Common myeloid progenitor, CD34-positive (primary cell): ENCODE results near the gene ITIH1.

Experiments
- CTCF ChIA-PET: fragments of 350-600 bp; sonication (Branson Sonifier 250); formaldehyde crosslinking; loops from one replicate; lab custom pipeline; 2021; ENCODE audit warnings: antibody characterized with exemption; lab: Charles Lee
- POLR2A ChIA-PET: fragments of 350-600 bp; sonication (Branson Sonifier 250); formaldehyde crosslinking; loops from one replicate; lab custom pipeline; 2021; ENCODE audit warnings: antibody characterized with exemption; lab: Charles Lee
- DNase-seq, 3 donors: peaks; one replicate each; pipeline versions ENCODE4 v3.0.0 to v3.0.0-alpha.2; 2013
- H3K27ac ChIP-seq, 2 experiments: 1 replicate in 1 of 2; 2 replicates in 1 of 2; pipeline ENCODE4 v1.7.0; 2013; ENCODE audit warnings: inconsistent platforms in 2 of 2, low read length in 2 of 2, mild to moderate bottlenecking in 2 of 2, low read depth in 1 of 2, moderate library complexity in 1 of 2; ENCODE audit not compliant: severe bottlenecking in 2 of 2, insufficient read depth in 1 of 2, poor library complexity in 1 of 2
- H3K27me3 ChIP-seq, 5 experiments: replicated peaks in 2 of 5; 1 replicate in 3 of 5; 2 replicates in 2 of 5; pipeline versions ENCODE4 v1.6.1 to v1.7.0; 2013; ENCODE audit warnings: low read length in 4 of 5, mild to moderate bottlenecking in 2 of 5, moderate library complexity in 2 of 5, inconsistent platforms in 1 of 5; ENCODE audit not compliant: insufficient read depth in 5 of 5, control insufficient read depth in 4 of 5
- H3K36me3 ChIP-seq, 4 experiments: 1 replicate in 2 of 4; 2 replicates in 2 of 4; pipeline versions ENCODE4 v1.6.1 to v1.7.0; 2013; ENCODE audit warnings: low read length in 3 of 4, control low read depth in 1 of 4, mild to moderate bottlenecking in 1 of 4; ENCODE audit not compliant: control insufficient read depth in 4 of 4, insufficient read depth in 4 of 4
- H3K4me1 ChIP-seq, 4 experiments: 1 replicate in 3 of 4; 2 replicates in 1 of 4; pipeline versions ENCODE4 v1.6.1 to v1.7.1; 2013; ENCODE audit warnings: low read length in 3 of 4, mild to moderate bottlenecking in 3 of 4, control low read depth in 1 of 4, inconsistent platforms in 1 of 4, moderate library complexity in 1 of 4; ENCODE audit not compliant: control insufficient read depth in 4 of 4, insufficient read depth in 4 of 4; ENCODE audit errors: control extremely low read depth in 1 of 4
- H3K4me3 ChIP-seq, 7 experiments: 1 replicate in 4 of 7; 2 replicates in 3 of 7; pipeline versions ENCODE4 v1.5.1 to v1.7.0; 2013; ENCODE audit warnings: mild to moderate bottlenecking in 7 of 7, low read length in 6 of 7, moderate library complexity in 6 of 7, inconsistent platforms in 2 of 7, low read depth in 2 of 7, control low read depth in 1 of 7; ENCODE audit not compliant: insufficient read depth in 4 of 7, control insufficient read depth in 1 of 7; ENCODE audit errors: extremely low read depth in 1 of 7
- H3K9me3 ChIP-seq, 5 experiments: 1 replicate in 4 of 5; 2 replicates in 1 of 5; pipeline versions ENCODE4 v1.6.1 to v1.7.1; 2013; ENCODE audit warnings: low read length in 4 of 5, mild to moderate bottlenecking in 2 of 5, inconsistent platforms in 1 of 5, low read depth in 1 of 5, moderate library complexity in 1 of 5; ENCODE audit not compliant: control insufficient read depth in 4 of 5, insufficient read depth in 2 of 5; ENCODE audit errors: control extremely low read depth in 1 of 5
- WGBS: methylation state at CpG from one replicate; pipeline ENCODE4 v1.1.5; 2013; ENCODE audit not compliant: insufficient coverage; 5-methylcytosine and 5-hydroxymethylcytosine counted together

ITIH1 gene

DNA sequence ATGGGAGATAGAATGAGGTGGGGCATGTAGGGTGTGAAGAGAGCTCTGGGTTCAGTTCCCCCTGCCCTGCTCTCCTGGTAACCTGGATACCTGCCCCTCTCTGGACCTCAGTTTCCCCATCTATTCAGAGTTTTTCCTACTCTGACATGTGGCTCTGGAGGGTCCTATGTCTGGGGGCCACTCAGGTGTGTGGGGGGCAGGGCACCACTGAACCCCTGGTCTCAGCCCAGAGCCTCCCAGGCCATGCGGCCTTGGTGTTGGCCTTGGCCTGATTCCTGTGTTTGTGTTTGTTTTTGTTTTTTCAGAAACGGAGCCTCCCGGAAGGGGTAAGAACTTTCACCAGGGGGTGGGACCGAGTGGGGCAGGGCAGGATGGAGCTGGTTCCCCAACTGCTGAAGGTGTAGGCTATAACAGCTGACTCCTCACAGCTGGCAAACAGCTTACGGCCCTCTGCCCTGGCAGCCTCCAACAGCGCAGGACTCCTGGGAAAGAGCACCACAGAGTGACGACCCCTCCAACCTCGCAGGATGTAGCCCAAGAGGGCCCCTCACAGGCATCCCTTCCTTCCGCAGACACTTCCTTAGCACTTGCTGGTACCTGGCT lies 18.0 kb downstream of the ITIH1 start:
- no peaks in the 10 kb centered on the region for H3K36me3 ChIP-seq
- ChIA-PET CTCF (interaction anchor here (0.9 kb wide), 1 partner anchor 12 kb away, joined by 3 read pairs; no protein-coding TSS in a partner anchor), POLR2A (no interaction called here)
- no peaks in the 10 kb centered on the region for H3K4me1 ChIP-seq
- no peak for DNase-seq
- no peak overlapping the region for H3K27ac ChIP-seq
- no peak overlapping the region for H3K4me3 ChIP-seq
- 76% methylated on average over 6 of the region's 9 CpGs for WGBS
- no peaks in the 10 kb centered on the region for H3K9me3 ChIP-seq
- H3K27me3 ChIP-seq, result no peaks in the 10 kb centered on the region

DNA sequence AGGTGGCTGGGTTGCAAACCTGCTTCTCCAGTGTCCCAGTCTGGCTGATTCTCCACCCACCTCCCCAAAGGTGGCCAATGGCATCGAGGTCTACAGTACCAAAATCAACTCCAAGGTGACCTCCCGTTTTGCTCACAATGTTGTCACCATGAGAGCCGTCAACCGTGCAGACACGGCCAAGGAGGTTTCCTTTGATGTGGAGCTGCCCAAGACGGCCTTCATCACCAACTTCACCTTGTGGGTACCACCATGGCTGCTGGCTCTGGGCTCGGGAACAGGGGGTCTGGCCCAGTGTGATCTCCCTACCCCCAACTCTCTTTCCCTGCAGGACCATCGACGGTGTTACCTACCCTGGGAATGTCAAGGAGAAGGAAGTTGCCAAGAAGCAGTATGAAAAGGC lies 19.0 kb downstream of the ITIH1 start:
- no peak overlapping the region for H3K27ac ChIP-seq
- CTCF ChIA-PET, result interaction anchor here (1.1 kb wide), 1 partner anchor 9 kb away, joined by 3 read pairs; no protein-coding TSS in a partner anchor
- no peaks in the 10 kb centered on the region for H3K9me3 ChIP-seq
- DNase-seq, result no peak
- no peaks in the 10 kb centered on the region for H3K4me1 ChIP-seq
- POLR2A ChIA-PET, result no interaction called here
- no peaks in the 10 kb centered on the region for H3K36me3 ChIP-seq
- 100% methylated on average over 7 of the region's 9 CpGs for WGBS
- no peaks in the 10 kb centered on the region for H3K27me3 ChIP-seq
- H3K4me3 ChIP-seq, result no peak overlapping the region

DNA sequence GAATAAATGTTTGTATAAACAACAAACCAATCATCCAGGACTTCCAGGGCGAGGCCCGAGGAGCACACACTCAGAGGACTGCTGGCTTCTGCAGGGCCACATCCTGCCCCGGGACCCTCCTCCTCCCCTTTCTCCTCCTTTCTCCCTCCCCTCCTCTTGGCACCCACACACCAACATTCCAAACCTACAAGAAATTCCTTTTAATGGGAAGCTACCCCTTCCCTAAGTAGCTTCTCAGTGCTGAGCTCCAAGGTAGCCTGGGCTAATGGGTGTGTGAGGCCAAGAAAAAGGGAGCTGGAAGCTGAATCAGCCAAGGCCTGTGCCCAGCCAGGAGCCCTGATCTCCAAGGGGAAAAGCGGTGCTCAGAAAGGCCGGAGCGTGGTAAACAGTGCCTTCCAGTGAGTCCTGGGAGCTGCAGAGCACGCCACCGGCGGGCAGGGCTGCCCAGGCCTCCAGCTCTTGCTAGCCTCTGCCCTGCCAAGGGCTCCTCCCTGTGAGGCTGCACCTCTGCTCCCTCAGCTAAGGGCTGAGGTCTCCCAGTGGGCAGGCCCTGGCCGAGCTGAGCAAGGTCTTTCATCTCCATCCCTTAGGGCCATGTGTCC lies 21.1 kb downstream of the ITIH1 start:
- ChIA-PET CTCF (interaction anchor here (0.9 to 2.6 kb wide), 6 partner anchors 9 to 129 kb away, joined by 3 to 16 read pairs (median 4); no protein-coding TSS in a partner anchor), POLR2A (no interaction called here)
- no peak overlapping the region for H3K4me3 ChIP-seq
- no peaks in the 10 kb centered on the region for H3K27me3 ChIP-seq
- H3K9me3 ChIP-seq, result no peaks in the 10 kb centered on the region
- H3K36me3 ChIP-seq, result no peaks in the 10 kb centered on the region
- H3K27ac ChIP-seq, result no peak overlapping the region
- 100% methylated on average over 8 of the region's 10 CpGs for WGBS
- no peaks in the 10 kb centered on the region for H3K4me1 ChIP-seq
- no peak for DNase-seq

DNA sequence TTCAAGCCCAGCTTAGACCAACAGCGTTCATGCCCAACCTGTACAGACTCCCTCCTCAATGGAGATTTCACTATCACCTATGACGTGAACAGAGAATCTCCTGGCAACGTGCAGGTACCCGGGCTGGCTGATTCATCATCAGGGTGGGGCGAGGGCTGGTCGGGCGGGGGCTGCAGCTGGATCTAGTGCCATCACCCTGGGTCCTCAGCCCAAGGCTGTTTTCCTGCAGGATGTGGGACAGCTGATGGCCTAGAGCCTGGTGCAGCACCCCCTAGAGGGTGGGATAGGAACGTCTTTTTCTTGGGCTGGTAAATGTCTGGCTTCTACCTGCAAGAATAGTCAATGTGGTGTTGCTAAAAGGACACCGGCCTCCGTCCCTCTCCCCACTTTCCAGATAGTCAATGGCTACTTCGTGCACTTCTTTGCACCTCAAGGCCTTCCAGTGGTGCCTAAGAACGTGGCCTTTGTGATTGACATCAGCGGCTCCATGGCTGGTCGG lies 21.6 kb downstream of the ITIH1 start:
- peak in 1 of 3 donors; percentile 25 for DNase-seq

DNA sequence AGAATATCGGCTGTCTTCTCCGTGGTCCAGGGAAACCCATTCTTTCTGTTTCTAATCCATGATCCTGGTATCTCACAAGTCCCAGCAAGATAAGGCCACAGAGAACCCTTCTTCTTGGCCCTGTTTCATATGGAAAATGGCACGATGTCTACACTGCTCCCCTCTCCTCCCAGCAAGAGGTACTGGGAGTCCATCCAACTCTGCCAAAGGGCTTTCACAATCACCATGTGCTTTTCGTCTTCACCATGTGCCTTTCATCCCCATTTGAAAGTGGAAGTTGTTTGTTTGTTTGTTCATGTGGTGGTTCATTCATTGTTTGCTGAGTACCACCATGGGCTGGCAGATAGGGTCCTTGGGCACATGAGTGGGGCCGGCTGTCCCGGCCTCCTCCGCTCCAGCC lies 22.7 kb downstream of the ITIH1 start:
- Histone ChIP-seq H3K9me3 (no peaks in the 10 kb centered on the region), H3K36me3 (no peaks in the 10 kb centered on the region), H3K27ac (no peak overlapping the region), H3K4me3 (no peak overlapping the region), H3K4me1 (no peaks in the 10 kb centered on the region), H3K27me3 (no peaks in the 10 kb centered on the region)
- CTCF ChIA-PET, result interaction anchor here (0.8 to 2.6 kb wide), 6 partner anchors 9 to 198 kb away, joined by 3 to 16 read pairs (median 4); no protein-coding TSS in a partner anchor
- WGBS, result 100% methylated on average over 6 of the region's 7 CpGs
- POLR2A ChIA-PET, result no interaction called here
- DNase-seq, result no peak

More for the DNA sequence above, 21.6 kb downstream of the ITIH1 start:
- WGBS, result 77% methylated on average over 11 of the region's 14 CpGs
- H3K4me1 ChIP-seq, result no peaks in the 10 kb centered on the region
- no peaks in the 10 kb centered on the region for H3K27me3 ChIP-seq
- CTCF ChIA-PET, result interaction anchor here (0.8 to 2.6 kb wide), 8 partner anchors 8 to 128 kb away, joined by 3 to 16 read pairs (median 4); no protein-coding TSS in a partner anchor
- no peaks in the 10 kb centered on the region for H3K9me3 ChIP-seq
- no peaks in the 10 kb centered on the region for H3K36me3 ChIP-seq
- no peak overlapping the region for H3K4me3 ChIP-seq
- POLR2A ChIA-PET, result no interaction called here
- no peak overlapping the region for H3K27ac ChIP-seq

DNA sequence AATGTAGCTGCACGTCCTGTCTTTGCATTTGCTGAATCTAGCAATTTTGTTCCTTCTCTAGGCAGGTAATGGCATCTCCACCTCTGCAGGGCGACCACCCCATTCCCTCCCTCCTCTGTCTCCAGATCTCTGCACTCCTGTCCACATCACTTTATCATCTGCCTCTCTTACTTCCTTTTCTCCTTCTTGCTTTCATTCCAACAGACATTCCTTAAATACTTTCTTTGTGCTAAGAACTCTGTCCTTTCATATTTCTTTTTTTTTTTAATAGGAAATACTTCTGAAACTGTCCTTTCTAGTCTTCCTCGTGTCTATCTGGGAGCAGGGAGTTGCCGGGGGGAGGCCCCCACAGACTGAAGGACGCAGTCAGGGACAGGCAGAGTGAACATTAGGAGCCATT lies 24.4 kb downstream of the ITIH1 start:
- H3K27ac ChIP-seq, result no peak overlapping the region
- 97% methylated on average over 5 of the region's 5 CpGs for WGBS
- H3K4me3 ChIP-seq, result no peak overlapping the region
- H3K4me1 ChIP-seq, result no peaks in the 10 kb centered on the region
- no peaks in the 10 kb centered on the region for H3K36me3 ChIP-seq
- no peaks in the 10 kb centered on the region for H3K27me3 ChIP-seq
- POLR2A ChIA-PET, result no interaction called here
- DNase-seq, result no peak
- no peaks in the 10 kb centered on the region for H3K9me3 ChIP-seq
- CTCF ChIA-PET, result interaction anchor here (1.3 to 1.4 kb wide), 2 partner anchors 20 to 21 kb away, joined by 4 read pairs; no protein-coding TSS in a partner anchor
